RPMI7951 (cell line): Measurements from ENCODE around the gene BCL2L11. TPM values are rescaled to one million over a fixed set of nuclear protein-coding genes. Genes with fewer than 3 reads are reported as not detected.

Source experiments
- DNase-seq: peaks from one replicate; pipeline ENCODE4 v3.0.0-alpha.2; 2012; ENCODE audit warnings: low read depth
- total RNA-seq: library from RNA; depleted of rRNA; stranded (reverse); fragments of >200 nt; shearing (Covaris generic); gene quantifications from 2 replicates; pipeline ENCODE4 v1.2.3, GENCODE V29; 2014

The BCL2L11 gene
- total RNA-seq, 1 experiment from 2014 or later = 2.3 TPM

DNA sequence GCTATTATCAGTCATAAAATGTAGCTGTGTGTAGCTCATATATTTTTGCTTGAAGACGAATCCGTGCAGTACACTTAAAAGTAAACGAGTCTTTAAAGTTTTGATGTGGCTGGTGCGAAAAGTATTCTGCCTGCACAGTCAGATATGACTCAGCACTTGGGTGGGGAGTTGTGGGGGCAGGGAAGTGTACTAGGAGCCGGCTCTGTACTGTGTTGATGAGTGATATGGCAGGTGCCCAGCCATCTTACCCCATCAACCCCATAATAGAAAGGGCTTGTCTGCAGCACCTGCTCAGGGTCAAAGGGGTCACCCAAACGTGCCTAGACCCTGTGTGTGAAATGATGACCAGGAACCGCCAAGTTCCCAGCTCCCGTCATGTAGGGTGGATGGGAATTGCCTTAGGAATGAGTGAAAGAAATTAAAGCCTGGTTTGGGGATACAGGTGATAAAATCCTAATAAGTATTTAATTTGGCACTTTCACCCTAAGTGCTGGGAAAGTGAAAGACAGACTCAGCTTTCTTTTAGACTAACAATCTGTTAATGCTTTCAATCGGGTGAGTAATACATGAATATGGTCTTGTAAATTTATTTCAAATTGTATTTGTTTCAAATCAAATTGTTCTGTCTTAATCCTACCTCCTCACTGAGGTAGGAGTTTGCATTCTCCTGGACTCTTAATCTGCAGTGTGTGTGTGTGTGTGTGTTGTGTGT is 48.0 kb downstream of the BCL2L11 start:
- peak; percentile 81 for DNase-seq

DNA sequence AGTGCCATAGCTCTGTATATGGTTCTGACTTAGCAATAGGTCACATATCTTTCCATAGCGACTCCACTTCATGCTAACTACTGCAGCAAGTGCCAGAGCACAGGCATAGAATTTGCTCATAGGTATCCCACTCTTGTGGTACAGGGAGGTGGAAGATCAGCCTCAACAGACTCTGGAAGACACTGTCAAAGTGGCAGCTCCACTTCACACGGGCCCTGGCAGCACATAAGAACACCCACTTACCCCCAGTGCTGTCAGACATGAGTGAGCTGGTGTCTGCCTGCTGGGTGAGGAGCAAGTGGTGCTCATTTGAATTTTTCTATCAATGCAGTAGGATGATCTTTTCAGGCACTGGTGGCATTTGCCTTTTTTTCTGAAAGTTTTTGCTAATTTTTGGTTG is 48.6 kb downstream of the BCL2L11 start:
- DNase-seq = no peak

DNA sequence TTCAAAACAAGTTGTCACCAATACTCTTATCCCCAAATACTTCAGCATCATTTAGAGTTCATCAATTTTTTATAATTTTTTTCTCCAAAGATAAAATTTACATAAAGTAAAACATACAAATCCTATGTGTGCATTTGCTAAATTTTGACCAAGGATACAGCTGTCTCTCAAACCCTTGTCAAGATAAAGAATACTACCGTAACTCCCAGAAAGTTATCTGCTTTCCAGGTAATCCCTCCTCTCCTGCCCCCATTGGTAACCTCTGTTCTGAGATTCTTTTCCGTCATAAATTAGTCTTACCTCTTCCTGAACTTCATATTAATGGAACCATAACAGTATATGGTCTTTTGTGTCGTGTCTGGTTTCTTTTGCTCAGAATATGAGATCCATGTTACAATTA is 49.2 kb downstream of the BCL2L11 start:
- DNase-seq = no peak

GRCh38 chr2:111171337-111171930 is 50.7 kb downstream of the BCL2L11 start:
- no peak for DNase-seq

- no peak for DNase-seq
Measured at GRCh38 chr2:111172666-111173065, 52.0 kb downstream of the BCL2L11 start.

GRCh38 chr2:111173338-111173737 is 52.6 kb downstream of the BCL2L11 start:
- no peak for DNase-seq

DNA sequence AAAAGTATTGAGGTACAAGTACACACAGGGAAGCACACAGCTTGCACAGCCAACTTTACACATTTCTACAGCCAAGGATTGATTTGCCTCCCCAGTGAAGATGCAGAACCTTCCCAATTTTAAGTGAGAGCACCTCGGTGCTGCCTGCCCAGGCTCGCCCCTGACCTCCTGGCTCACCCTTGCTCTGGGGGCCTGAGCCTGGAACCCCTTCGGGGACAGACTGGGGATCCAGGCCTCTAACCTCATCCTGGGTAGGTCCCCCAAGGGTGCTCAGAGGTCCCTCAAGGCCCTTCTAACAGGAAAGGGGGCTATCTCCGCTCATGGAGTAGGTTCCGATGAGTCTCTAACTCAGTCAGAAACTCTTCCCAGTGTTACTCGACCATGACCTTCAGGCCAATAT is 53.1 kb downstream of the BCL2L11 start:
- DNase-seq = no peak

DNA sequence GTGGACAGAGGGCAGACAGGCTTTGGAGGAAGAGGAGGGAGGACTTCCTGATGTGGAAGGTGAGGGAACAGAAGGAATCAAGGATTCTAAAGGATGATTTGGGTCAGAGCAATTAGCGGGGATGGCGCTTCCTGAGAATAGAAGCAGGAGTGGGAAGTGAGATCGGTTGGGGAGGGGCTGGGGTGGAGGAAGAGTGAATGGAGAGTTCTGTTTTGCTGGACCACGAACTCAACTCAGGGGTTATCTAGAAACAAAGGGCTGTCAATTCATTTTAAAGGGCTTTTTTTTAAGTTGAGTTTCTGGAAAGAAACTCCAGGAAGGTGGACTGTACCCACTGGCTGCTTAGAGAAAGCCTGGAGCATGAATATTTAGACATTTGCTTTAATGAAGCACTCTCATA is 54.9 kb downstream of the BCL2L11 start:
- no peak for DNase-seq

GRCh38 chr2:111176388-111176787 is 55.7 kb downstream of the BCL2L11 start:
- DNase-seq = no peak

GRCh38 chr2:111176867-111177266 is 56.2 kb downstream of the BCL2L11 start:
- DNase-seq = no peak

GRCh38 chr2:111178296-111178695 is 57.6 kb downstream of the BCL2L11 start:
- DNase-seq = no peak

- peak; percentile 85 for DNase-seq
Measured at GRCh38 chr2:111178730-111179405, 58.2 kb downstream of the BCL2L11 start.

GRCh38 chr2:111182121-111182520 is 61.4 kb downstream of the BCL2L11 start:
- no peak for DNase-seq

DNA sequence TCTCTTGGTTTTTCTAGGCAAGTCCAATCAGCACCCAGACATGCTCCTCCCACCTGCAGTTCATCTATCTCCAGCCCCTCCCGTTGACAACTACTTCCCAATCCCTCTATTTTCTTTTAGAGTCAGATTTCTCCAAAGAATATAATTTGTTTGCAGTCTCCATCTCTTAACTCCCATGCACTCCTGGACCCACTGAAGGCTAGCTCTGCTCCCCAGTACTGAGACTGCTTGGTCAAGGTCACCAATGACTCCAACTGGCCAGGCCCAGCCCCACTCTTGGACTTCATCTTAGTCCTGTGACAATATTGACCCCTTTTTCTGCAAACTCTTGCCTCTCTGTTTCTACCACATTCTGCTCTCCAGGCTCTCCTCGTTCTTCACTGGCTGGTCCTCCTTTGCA is 62.0 kb downstream of the BCL2L11 start:
- DNase-seq = no peak

DNA sequence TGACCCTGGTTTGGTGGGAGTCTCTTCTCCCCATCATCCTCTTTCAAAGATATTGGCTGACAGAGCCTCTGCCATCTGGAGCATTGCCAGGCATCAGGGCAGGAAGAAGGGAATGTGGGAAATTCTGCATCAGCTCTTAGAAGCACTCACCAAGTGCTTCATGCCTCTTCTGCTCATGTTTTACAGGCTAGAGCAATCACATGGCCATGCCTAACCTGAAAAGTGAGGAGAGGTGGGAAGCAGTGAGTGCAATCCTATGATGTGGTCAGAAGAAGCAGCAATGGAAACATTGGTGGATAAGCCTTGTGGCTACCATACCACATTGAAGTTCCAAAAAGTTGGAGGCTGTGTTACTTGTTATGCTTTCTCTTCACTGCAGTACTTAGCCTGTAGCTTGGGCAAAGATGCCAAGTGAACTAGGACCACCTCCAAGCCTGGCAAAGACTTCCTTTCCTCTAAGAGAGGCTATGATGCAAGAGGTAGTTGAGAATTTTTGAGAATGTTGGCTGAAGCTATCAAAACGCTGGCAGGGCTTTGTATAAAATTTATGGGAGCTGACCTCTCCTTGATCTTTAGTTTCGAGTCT is 64.1 kb downstream of the BCL2L11 start:
- DNase-seq = no peak

DNA sequence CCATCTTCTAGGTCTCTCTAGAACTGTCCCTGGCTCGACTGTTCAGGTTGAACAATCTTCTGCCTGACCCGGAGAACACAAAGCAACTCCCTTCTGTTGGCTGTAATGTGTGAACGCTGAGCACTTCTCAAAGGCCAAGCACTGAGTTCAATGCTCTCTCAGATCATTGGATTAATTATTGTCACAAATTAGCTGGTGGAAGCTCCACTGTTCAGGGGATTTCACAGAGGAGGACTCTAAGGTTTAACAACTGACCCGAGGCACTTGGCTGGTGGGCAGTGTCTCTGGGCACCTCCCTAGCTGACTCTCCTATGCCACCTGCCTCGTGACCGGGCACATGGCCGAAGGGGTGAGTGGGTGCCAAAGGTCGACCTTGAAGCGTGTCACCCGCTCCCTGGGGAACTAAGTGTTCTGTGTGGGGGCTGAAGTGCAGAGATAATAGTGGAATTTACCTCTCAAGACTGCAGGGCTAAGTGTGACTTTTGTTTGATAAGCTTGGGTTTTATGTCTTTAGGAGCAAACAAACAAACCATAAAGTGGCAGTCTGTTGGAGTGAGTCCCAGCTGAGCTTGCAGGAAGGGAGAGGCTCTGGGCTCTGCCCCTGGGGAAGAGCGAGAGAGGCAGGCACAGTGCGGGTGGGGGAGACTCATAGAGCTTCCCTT is 64.8 kb downstream of the BCL2L11 start:
- DNase-seq = no peak

DNA sequence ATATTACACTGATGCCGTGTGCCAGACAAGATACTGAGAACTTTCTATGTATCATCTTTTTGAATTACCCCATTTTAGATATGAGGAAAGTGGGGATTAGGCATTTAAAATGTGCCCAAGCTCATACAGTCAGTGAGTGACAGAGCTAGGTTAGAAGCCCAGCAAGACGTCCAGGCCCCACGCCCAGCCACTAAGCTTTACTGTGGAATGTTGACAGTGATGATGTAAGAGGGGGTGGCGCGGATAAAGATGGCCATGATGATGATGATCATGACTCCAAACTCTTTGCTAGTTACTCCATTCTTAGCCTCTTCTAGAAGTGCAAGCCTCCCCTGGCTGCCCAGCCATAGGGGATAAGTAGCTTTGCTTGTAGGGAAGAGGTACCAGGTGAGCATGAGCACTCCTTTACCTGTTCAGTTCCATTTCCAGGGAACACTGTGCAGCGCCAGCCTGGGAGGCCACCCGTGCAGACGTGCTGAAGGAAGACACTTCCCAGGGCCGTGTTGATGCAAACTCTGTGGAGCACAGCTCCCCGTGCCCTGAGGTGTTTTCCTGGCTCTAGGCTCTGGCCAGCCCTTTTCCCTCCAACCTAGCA is 65.5 kb downstream of the BCL2L11 start:
- no peak for DNase-seq

DNA sequence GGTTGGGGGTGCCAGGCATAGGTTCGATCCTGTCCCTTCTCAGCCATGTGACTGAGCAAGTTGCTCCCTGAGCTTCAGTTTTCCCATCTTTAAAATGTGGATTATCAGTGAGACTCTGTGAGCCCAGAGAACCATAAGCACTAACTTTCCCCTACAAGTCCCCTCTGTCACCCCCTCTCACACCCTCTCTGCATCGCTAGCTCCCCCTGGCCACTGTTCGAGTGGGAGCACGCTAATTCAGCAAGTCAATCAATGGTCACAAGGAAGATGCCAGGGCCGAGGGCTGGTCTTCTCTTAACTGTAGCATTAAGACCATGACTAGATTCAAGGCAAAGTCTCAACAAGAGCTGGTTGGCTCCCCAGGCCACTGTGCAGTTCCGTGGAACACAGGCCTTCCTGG is 66.2 kb downstream of the BCL2L11 start:
- no peak for DNase-seq

DNA sequence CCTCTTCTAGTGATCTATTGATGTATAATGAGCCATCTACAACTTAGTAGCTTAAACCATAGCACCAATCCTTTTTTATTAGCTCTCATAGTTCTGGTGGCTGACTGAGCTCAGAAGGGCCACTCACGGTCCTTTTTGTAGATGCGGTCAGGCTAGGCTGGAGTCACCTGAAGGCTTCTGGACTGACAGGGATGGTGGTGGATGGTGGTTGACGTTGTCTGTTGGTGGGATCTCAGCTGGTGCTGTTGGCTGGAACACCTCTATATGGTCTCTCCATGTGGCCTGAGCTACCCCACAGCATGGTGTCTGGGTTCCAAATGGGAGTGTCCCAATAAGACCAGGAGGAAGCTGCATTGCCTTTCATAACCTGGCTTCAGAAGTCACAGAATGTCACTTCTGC is 68.0 kb downstream of the BCL2L11 start:
- no peak for DNase-seq

- DNase-seq = no peak
Measured at GRCh38 chr2:111189106-111189505, 68.4 kb downstream of the BCL2L11 start.

DNA sequence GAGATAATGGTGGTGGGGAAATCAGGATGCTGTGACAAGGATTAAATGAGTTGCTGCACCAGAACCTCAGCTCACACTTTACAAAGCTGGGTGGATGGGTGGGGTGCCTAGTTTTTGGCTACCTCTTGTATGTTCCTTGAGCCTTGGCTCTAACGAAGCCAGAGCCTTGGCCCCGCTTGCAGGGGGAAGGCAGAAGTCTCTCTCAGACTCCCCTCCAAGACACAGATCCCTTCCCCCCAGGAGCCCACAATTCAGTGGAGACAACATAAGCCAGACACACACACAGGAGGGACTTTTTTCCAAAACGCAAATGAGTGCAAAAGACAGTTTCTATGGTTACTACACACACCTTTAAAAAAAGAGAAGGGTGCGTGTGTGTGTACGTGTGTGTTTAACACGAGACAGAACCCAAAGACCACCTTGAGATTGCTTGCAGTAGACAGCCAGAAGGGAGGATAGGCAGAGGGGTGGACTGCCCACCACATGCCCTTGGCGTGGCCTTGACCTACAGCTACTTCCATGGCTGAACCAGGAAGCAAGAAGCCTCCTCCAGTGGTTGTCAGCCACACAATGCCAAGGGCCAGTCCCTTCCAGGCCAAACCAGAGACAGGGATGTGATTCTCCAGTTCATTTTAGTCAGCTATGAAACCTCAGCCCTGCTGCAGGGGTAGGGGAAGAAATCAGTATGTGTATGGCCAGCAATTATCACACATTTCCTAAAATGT is 70.3 kb downstream of the BCL2L11 start:
- DNase-seq = no peak
